Endothelial cell of umbilical vein (primary cell): ENCODE measurements around the gene GRIA1. TPM values are rescaled to one million over a fixed set of nuclear protein-coding genes. Genes with fewer than 3 reads are reported as not detected.

Experiments
- BruUV-seq: library from RNA; stranded (reverse); fragments of 400-500 nt; replicated peaks from 2 replicates; lab custom pipeline; 2021; lab: Mats Ljungman, UMichigan
- CTCF ChIA-PET: fragments of 300-600, 350-600 bp; sonication (Branson Sonifier 250); formaldehyde crosslinking; loops from one replicate; lab custom pipeline; 2021; ENCODE audit warnings: antibody characterized with exemption, inconsistent platforms; lab: Charles Lee
- POLR2A ChIA-PET: fragments of 300-600, 350-600 bp; sonication (Branson Sonifier 250); formaldehyde crosslinking; loops from one replicate; lab custom pipeline; 2021; ENCODE audit warnings: antibody characterized with exemption, inconsistent platforms; lab: Charles Lee
- DNase-seq: peaks from one replicate; pipeline ENCODE4 v3.0.0-alpha.2; 2011; ENCODE audit warnings: low read depth, low spot score
- FAIRE-seq: peaks from 2 replicates; lab custom pipeline; 2011; peaks lifted over from hg19 to GRCh38; lab: Jason Lieb, UNC
- H2AFZ ChIP-seq: 2 replicates; pipeline ENCODE4 v1.6.0; 2012; ENCODE audit warnings: low read depth, low read length, control low read depth, inconsistent platforms
- H3K27ac ChIP-seq: 2 replicates; pipeline ENCODE4 v1.5.1; 2011; ENCODE audit warnings: low read depth, mild to moderate bottlenecking, control low read depth, low read length, moderate library complexity; ENCODE audit not compliant: insufficient read depth
- H3K27me3 ChIP-seq, 2 experiments: 2 replicates each; pipeline versions ENCODE4 v1.6.0 to v1.6.1; 2011; ENCODE audit warnings: low read length in 2 of 2, mixed read lengths in 1 of 2; ENCODE audit not compliant: control insufficient read depth in 2 of 2, insufficient read depth in 2 of 2
- H3K36me3 ChIP-seq, 2 experiments: 2 replicates in 1 of 2; 3 replicates in 1 of 2; pipeline ENCODE4 v1.5.1; 2011; ENCODE audit warnings: low read length in 2 of 2, mild to moderate bottlenecking in 1 of 2, moderate library complexity in 1 of 2; ENCODE audit not compliant: control insufficient read depth in 2 of 2, insufficient read depth in 2 of 2; ENCODE audit errors: extremely low read depth in 1 of 2
- H3K4me1 ChIP-seq: 3 replicates; pipeline ENCODE4 v1.5.1; 2011; ENCODE audit warnings: mild to moderate bottlenecking, low read length; ENCODE audit not compliant: control insufficient read depth, insufficient read depth; ENCODE audit errors: extremely low read depth
- H3K4me2 ChIP-seq: 2 replicates; pipeline ENCODE4 v1.6.1; 2011; ENCODE audit warnings: low read length, control low read depth, mixed read lengths; ENCODE audit not compliant: insufficient read depth
- H3K4me3 ChIP-seq, 3 experiments: fragments of 200-600 bp in 1 of 3; sonication (generic), shearing (Covaris generic) in 1 of 3; replicated peaks in 1 of 3; 2 replicates each; pipeline ENCODE4 v1.5.1; 2011 to 2016; ENCODE audit warnings: control low read depth in 3 of 3, low read length in 3 of 3, mild to moderate bottlenecking in 2 of 3, inconsistent platforms in 1 of 3, low read depth in 1 of 3, moderate library complexity in 1 of 3; ENCODE audit not compliant: insufficient read depth in 1 of 3
- H3K79me2 ChIP-seq: 2 replicates; pipeline ENCODE4 v1.6.0; 2012; ENCODE audit warnings: low read length, inconsistent platforms; ENCODE audit not compliant: control insufficient read depth, insufficient read depth
- H3K9ac ChIP-seq: replicated peaks from 2 replicates; pipeline ENCODE3; 2011; ENCODE audit warnings: low read length, control low read depth; ENCODE audit not compliant: insufficient read depth; ENCODE audit errors: extremely low read depth
- H3K9me1 ChIP-seq: replicated peaks from 3 replicates; pipeline ENCODE4 v1.6.0; 2011; ENCODE audit warnings: mild to moderate bottlenecking, low read length; ENCODE audit not compliant: control insufficient read depth, insufficient read depth; ENCODE audit errors: extremely low read depth
- H3K9me3 ChIP-seq: replicated peaks from 2 replicates; pipeline ENCODE4 v1.5.1; 2012; ENCODE audit warnings: low read length, inconsistent platforms; ENCODE audit not compliant: control insufficient read depth, insufficient read depth
- H4K20me1 ChIP-seq: replicated peaks from 2 replicates; pipeline ENCODE3; 2011; ENCODE audit warnings: mild to moderate bottlenecking, low read length; ENCODE audit not compliant: control insufficient read depth, insufficient read depth; ENCODE audit errors: extremely low read depth
- CTCF ChIP-seq, 2 donors: IDR thresholded peaks; 1 replicate in 1 of 2; 2 replicates in 1 of 2; pipeline ENCODE4 v1.5.1; 2011; ENCODE audit warnings: low read length in 2 of 2, mild to moderate bottlenecking in 2 of 2, moderate library complexity in 2 of 2, control low read depth in 1 of 2, inconsistent platforms in 1 of 2, low read depth in 1 of 2; ENCODE audit not compliant: insufficient read depth in 1 of 2; ENCODE audit errors: extremely low read depth in 1 of 2
- EZH2 ChIP-seq: IDR thresholded peaks from 2 replicates; pipeline ENCODE4 v1.6.1; 2012; ENCODE audit warnings: borderline replicate concordance, low read depth, mild to moderate bottlenecking, moderate library complexity, low read length, inconsistent platforms; ENCODE audit not compliant: severe bottlenecking
- FOS ChIP-seq: IDR thresholded peaks from 2 replicates; pipeline ENCODE4 v1.6.1; 2011; ENCODE audit warnings: mild to moderate bottlenecking, low read length, moderate library complexity, borderline replicate concordance; ENCODE audit not compliant: insufficient read depth
- GATA2 ChIP-seq: IDR thresholded peaks from 2 replicates; pipeline ENCODE4 v1.7.0; 2011; ENCODE audit warnings: low read depth, mild to moderate bottlenecking, moderate library complexity, mixed read lengths, low read length; ENCODE audit not compliant: insufficient read length, insufficient read depth
- JUN ChIP-seq: IDR thresholded peaks from 2 replicates; pipeline ENCODE4 v1.6.1; 2011; ENCODE audit warnings: borderline replicate concordance, low read depth; ENCODE audit not compliant: insufficient read length, insufficient read depth
- MAX ChIP-seq: IDR thresholded peaks from 2 replicates; pipeline ENCODE4 v1.6.1; 2011; ENCODE audit not compliant: insufficient read depth, insufficient read length
- MYC ChIP-seq: IDR thresholded peaks from one replicate; pipeline ENCODE4 v1.6.1; 2011; ENCODE audit warnings: mild to moderate bottlenecking, low read depth, low read length
- POLR2A ChIP-seq: IDR thresholded peaks from 2 replicates; pipeline ENCODE4 v1.6.1; 2012; ENCODE audit warnings: low read depth, mild to moderate bottlenecking, control low read depth, low read length
- POLR2AphosphoS5 ChIP-seq: IDR thresholded peaks from 2 replicates; pipeline ENCODE4 v1.6.1; 2012; ENCODE audit warnings: low read depth, mild to moderate bottlenecking, control low read depth, low read length, moderate library complexity; ENCODE audit not compliant: insufficient read depth
- dilution Hi-C: fragments of 300-500 bp; cut with MboI; formaldehyde crosslinking; loops from one replicate; pipeline ENCODE4 v1.15.0; 2019; ENCODE audit warnings: low sequenced_read_pairs; ENCODE audit not compliant: extremely low pct_ligation_motif_present
- intact Hi-C: fragments of 100-400 bp; cut with micrococcal nuclease; formaldehyde crosslinking; loops from one replicate; pipeline ENCODE4 v1.10.0; 2022
- polyA plus RNA-seq, 4 experiments: library from polyadenylated mRNA; depleted of rRNA in 3 of 4; stranded (reverse) in 3 of 4; unstranded in 1 of 4; fragments of >200 nt; gene quantifications; 2 replicates each; pipeline versions ENCODE4 v1.2.1 to v1.2.3, GENCODE V29; 2011 to 2012; ENCODE audit warnings: missing spikeins in 1 of 4
- total RNA-seq: library from RNA; stranded (reverse); gene quantifications from 2 replicates; pipeline ENCODE4 v1.2.3, GENCODE V29; 2021

GRIA1 gene
- total and polyA plus RNA-seq, 2 donors (not counting 3 experiments of a cell fraction or from before 2014, with no cell fraction given) = not detected

GRCh38 chr5:153610009-153610408 is 119.5 kb downstream of the GRIA1 start:
- Histone ChIP-seq H3K4me2 (no peak overlapping the region), H3K9ac (no peak overlapping the region), H3K9me1 (no peaks in the 10 kb centered on the region), H3K36me3 (no peaks in the 10 kb centered on the region), H3K4me1 (no peaks in the 10 kb centered on the region), H3K79me2 (no peaks in the 10 kb centered on the region), H3K4me3 (no peak overlapping the region), H3K27ac (no peak overlapping the region), H4K20me1 (no peaks in the 10 kb centered on the region), H3K27me3 (no peaks in the 10 kb centered on the region), H2AFZ (no peak overlapping the region), H3K9me3 (no peaks in the 10 kb centered on the region)
- ChIA-PET CTCF (interaction anchor here (1.2 kb wide), 1 partner anchor 102 kb away, joined by 4 read pairs; no protein-coding TSS in a partner anchor), POLR2A (interaction anchor here (0.7 kb wide), 1 partner anchor 1045 kb away, joined by 6 read pairs; no protein-coding TSS in a partner anchor)
- no TSS peak for BruUV-seq
- DNase-seq (no peak), FAIRE-seq (no peak)
- TF ChIP-seq POLR2AphosphoS5 (no peak), FOS (no peak), GATA2 (no peak), EZH2 (no peak), MAX (no peak), JUN (no peak), MYC (no peak), POLR2A (no peak), CTCF (IDR thresholded peaks at IDR 0.05; ENCODE audit: extremely low read depth in 1 of 2, insufficient read depth in 1 of 2, low read depth in 1 of 2, low read length in 2 of 2) (no peak)
- intact Hi-C loops (no loop called here), dilution Hi-C loops (no loop called here)
